Skeletal muscle tissue (tissue), 4 donors: Measurements from ENCODE around the gene DYNC2LI1. TPM values are rescaled to one million over a fixed set of nuclear protein-coding genes. Genes with fewer than 3 reads are reported as not detected.

Experiments used
- H3K27ac ChIP-seq: one replicate; pipeline ENCODE4 v1.7.0; 2013; ENCODE audit warnings: mild to moderate bottlenecking, low read depth, low read length, inconsistent platforms
- H3K27me3 ChIP-seq, 3 donors: one replicate each; pipeline ENCODE4 v1.7.0; 2013; ENCODE audit warnings: low read length in 3 of 3; ENCODE audit not compliant: control insufficient read depth in 3 of 3, insufficient read depth in 3 of 3
- H3K36me3 ChIP-seq, 3 donors: one replicate each; pipeline ENCODE4 v1.7.0; 2013; ENCODE audit warnings: low read length in 3 of 3; ENCODE audit not compliant: control insufficient read depth in 3 of 3, insufficient read depth in 3 of 3
- H3K4me1 ChIP-seq, 3 donors: one replicate each; pipeline ENCODE4 v1.7.0; 2013; ENCODE audit warnings: low read length in 3 of 3, mild to moderate bottlenecking in 3 of 3; ENCODE audit not compliant: control insufficient read depth in 3 of 3, insufficient read depth in 3 of 3
- H3K4me3 ChIP-seq, 3 donors: one replicate each; pipeline ENCODE4 v1.7.0; 2013; ENCODE audit warnings: low read length in 3 of 3
- H3K9ac ChIP-seq, 3 donors: one replicate each; pipeline ENCODE4 v1.7.0; 2013; ENCODE audit warnings: low read length in 3 of 3, mild to moderate bottlenecking in 3 of 3, moderate library complexity in 2 of 3, low read depth in 1 of 3
- H3K9me3 ChIP-seq, 3 donors: one replicate each; pipeline ENCODE4 v1.7.0; 2013; ENCODE audit warnings: low read length in 3 of 3; ENCODE audit not compliant: control insufficient read depth in 3 of 3
- total RNA-seq: library from RNA; depleted of rRNA; stranded (reverse); fragments of >200 nt; gene quantifications from one replicate; pipeline ENCODE4 v1.2.3, GENCODE V29; 2014
- donor health status: Osteomylitis.

DYNC2LI1 gene
- total RNA-seq, 1 donor from 2014 or later: 26.6 TPM

DNA sequence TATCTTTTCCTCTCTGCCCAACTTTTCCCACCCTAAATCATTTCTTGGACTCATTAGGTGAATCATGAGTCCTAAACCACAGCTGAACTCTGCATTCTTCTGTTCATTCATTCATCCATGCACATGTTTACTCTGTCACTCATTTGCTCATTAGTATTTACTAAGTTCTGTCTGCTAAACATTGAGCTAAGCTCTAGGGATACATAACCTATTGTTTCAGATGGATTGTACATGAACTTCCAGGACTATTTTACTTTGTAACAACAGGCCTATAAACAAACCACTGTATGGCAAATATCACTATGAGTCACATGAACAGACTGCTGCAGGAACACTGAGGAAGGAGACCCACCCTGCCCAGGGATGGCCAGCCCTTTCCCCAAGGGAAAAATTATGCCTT is 14.6 kb upstream of the DYNC2LI1 start:
- Histone ChIP-seq H3K27me3 (no peaks in the 10 kb centered on the region), H3K4me3 (no peak overlapping the region), H3K4me1 (peaks cover 3 to 5% (median 4%) of the 10 kb centered on the region in 3 donors), H3K9me3 (no peaks in the 10 kb centered on the region), H3K27ac (no peak overlapping the region), H3K9ac (no peak overlapping the region), H3K36me3 (no peaks in the 10 kb centered on the region)

DNA sequence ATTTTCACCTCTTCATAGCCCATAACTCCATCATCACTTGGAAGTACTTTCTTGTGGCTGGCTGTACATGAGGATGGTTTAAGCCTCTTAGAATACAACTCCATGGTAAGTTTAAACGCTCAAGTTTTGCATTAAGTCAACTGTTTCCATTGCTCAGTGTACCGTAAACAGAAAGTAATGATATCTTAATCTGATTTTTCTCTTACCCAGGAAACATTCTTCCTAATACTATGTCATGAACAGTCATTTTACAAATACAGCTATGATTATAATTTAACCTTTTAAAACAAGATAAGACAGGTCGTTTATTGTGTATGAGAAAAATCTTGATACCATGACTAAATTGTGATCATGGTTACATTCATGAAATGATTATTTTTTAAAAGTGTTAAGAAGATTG is 11.6 kb upstream of the DYNC2LI1 start:
- peaks cover 0 to 5% (median 0%) of the 10 kb centered on the region in 3 donors for H3K4me1 ChIP-seq

GRCh38 chr2:43763091-43763490 is 10.7 kb upstream of the DYNC2LI1 start:
- H3K27ac ChIP-seq: no peak overlapping the region
- no peak overlapping the region for H3K4me3 ChIP-seq
- no peaks in the 10 kb centered on the region for H3K27me3 ChIP-seq
- peaks cover 0 to 5% (median 0%) of the 10 kb centered on the region in 3 donors for H3K4me1 ChIP-seq
- no peaks in the 10 kb centered on the region for H3K9me3 ChIP-seq
- no peak overlapping the region for H3K9ac ChIP-seq
- H3K36me3 ChIP-seq: no peaks in the 10 kb centered on the region

More for the DNA sequence above, 11.6 kb upstream of the DYNC2LI1 start:
- Histone ChIP-seq H3K9me3 (no peaks in the 10 kb centered on the region), H3K27me3 (no peaks in the 10 kb centered on the region), H3K36me3 (no peaks in the 10 kb centered on the region), H3K27ac (no peak overlapping the region), H3K9ac (no peak overlapping the region), H3K4me3 (no peak overlapping the region)

- H3K27me3 ChIP-seq: no peaks in the 10 kb centered on the region
- H3K9ac ChIP-seq: no peak overlapping the region
- H3K27ac ChIP-seq: no peak overlapping the region
Observed at GRCh38 chr2:43764086-43764705, 9.6 kb upstream of the DYNC2LI1 start.

DNA sequence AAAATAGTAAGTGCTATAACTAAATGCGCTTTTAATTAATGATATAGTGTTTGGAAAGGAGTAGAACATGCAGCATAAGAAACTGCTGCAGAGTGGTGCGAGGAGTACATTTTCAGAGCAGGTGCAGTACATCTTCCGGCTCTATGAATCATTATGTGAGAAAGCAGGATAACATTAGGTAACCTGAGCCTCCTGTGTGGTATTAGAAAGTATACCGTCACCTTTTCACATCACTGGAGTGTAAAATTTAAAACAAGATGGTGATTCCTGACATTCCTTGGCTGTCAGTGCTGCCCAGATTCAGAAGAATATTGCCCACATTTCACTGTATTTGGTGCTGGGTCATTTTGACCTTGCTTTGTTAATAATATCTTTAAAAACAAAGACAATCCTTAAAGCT is 7.8 kb upstream of the DYNC2LI1 start:
- Histone ChIP-seq H3K27me3 (no peaks in the 10 kb centered on the region), H3K4me1 (no peaks in the 10 kb centered on the region), H3K36me3 (no peaks in the 10 kb centered on the region), H3K9ac (no peak overlapping the region), H3K4me3 (no peak overlapping the region), H3K27ac (no peak overlapping the region), H3K9me3 (no peaks in the 10 kb centered on the region)

More at GRCh38 chr2:43764086-43764705, 9.6 kb upstream of the DYNC2LI1 start:
- Histone ChIP-seq H3K9me3 (no peaks in the 10 kb centered on the region), H3K4me1 (peaks cover 0 to 3% (median 0%) of the 10 kb centered on the region in 3 donors), H3K4me3 (no peak overlapping the region), H3K36me3 (no peaks in the 10 kb centered on the region)

- H3K36me3 ChIP-seq: peaks cover 4 to 7% (median 5%) of the 10 kb centered on the region in 3 donors
Observed at GRCh38 chr2:43774617-43775016, 778 bp downstream of the DYNC2LI1 start.

GRCh38 chr2:43776324-43776723 is 2.5 kb downstream of the DYNC2LI1 start:
- peaks cover 4 to 16% (median 5%) of the 10 kb centered on the region in 3 donors for H3K36me3 ChIP-seq
- H3K27ac ChIP-seq: no peak overlapping the region
- H3K27me3 ChIP-seq: no peaks in the 10 kb centered on the region
- H3K4me1 ChIP-seq: no peaks in the 10 kb centered on the region
- H3K9ac ChIP-seq: no peak overlapping the region
- no peaks in the 10 kb centered on the region for H3K9me3 ChIP-seq
- H3K4me3 ChIP-seq: no peak overlapping the region

More at GRCh38 chr2:43774617-43775016, 778 bp downstream of the DYNC2LI1 start:
- Histone ChIP-seq H3K9ac (peak overlapping the region; percentile 75 to 93 (median 79)), H3K4me3 (peak overlapping the region; percentile 83 to 99 (median 98)), H3K4me1 (no peaks in the 10 kb centered on the region), H3K27me3 (no peaks in the 10 kb centered on the region), H3K9me3 (no peaks in the 10 kb centered on the region), H3K27ac (peak overlapping the region; percentile 69)

DNA sequence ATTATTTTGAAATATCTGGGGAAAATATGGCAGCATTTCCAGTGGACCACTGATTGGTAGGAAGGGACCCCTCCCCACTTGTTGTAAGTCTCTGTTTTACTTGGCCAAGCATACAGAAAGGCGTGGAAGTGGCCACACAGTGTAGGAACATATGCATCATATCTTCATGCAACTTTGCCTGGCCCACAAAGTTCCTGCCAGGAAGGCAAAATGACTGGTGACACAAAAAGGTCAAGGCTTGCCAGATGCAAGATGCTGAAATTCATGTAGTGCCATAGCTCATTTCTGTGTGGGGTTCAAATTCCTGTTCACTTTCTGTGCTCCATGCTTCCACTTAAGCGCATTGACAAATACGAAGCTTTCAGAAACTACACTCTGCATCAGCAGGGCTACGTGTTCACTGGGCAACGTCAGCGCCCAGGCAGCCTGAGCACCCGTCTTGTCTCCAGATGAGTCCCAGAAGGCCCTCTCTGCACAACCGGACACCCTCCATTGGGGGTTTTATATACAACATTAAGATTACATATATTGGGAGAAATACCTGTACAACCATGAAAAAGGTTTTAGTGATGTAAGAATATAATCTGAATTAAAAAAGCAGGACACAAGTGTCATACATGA is 3.6 kb downstream of the DYNC2LI1 start:
- no peaks in the 10 kb centered on the region for H3K9me3 ChIP-seq
- no peak overlapping the region for H3K4me3 ChIP-seq
- no peaks in the 10 kb centered on the region for H3K27me3 ChIP-seq
- H3K4me1 ChIP-seq: no peaks in the 10 kb centered on the region
- peaks cover 4 to 16% (median 5%) of the 10 kb centered on the region in 3 donors for H3K36me3 ChIP-seq
- H3K9ac ChIP-seq: no peak overlapping the region
- H3K27ac ChIP-seq: no peak overlapping the region

DNA sequence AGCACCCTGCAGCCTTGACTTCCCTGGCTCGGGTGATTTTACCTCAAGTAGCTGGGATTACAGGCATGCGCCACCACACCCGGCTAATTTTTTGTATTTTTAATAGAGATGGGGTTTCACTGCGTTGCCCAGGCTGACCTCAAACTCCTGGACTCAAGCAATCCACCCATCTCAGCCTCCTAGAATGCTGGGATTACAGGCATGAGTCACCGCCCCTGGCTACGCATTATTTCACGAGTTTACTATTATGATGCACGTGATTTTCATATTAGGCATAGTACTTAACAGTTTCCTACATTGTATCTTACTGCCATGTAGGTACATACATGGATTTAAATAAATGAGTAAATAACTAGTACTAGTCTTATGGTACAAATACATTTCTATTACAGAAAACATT is 4.4 kb downstream of the DYNC2LI1 start:
- H3K4me1 ChIP-seq: no peaks in the 10 kb centered on the region
- no peak overlapping the region for H3K9ac ChIP-seq
- no peak overlapping the region for H3K27ac ChIP-seq
- no peak overlapping the region for H3K4me3 ChIP-seq
- peaks cover 4 to 16% (median 5%) of the 10 kb centered on the region in 3 donors for H3K36me3 ChIP-seq
- H3K27me3 ChIP-seq: no peaks in the 10 kb centered on the region
- no peaks in the 10 kb centered on the region for H3K9me3 ChIP-seq

GRCh38 chr2:43787895-43788294 is 14.1 kb downstream of the DYNC2LI1 start:
- H3K27ac ChIP-seq: no peak overlapping the region
- no peaks in the 10 kb centered on the region for H3K27me3 ChIP-seq
- no peak overlapping the region for H3K4me3 ChIP-seq
- H3K36me3 ChIP-seq: peaks cover 0 to 13% (median 9%) of the 10 kb centered on the region in 3 donors
- no peak overlapping the region for H3K9ac ChIP-seq
- no peaks in the 10 kb centered on the region for H3K9me3 ChIP-seq
- H3K4me1 ChIP-seq: no peaks in the 10 kb centered on the region
